IMR-90 (cell line): ENCODE measurements around the gene EPHA5. TPM values are rescaled to one million over a fixed set of nuclear protein-coding genes. Genes with fewer than 3 reads are reported as not detected.

Experiments
- ATAC-seq: fragments of 200-7000 bp; cut with Tn5 transposase; 2 replicates; pipeline ENCODE4 v1.9.1; 2020; ENCODE audit warnings: low read depth, mild to moderate bottlenecking, moderate library complexity
- BruUV-seq: library from RNA; stranded (reverse); fragments of 400-500 nt; replicated peaks from 2 replicates; lab custom pipeline; 2021; lab: Mats Ljungman, UMichigan
- CTCF ChIA-PET: fragments of 300-600 bp; formaldehyde crosslinking; extraction: SDS; loops from one replicate; lab custom pipeline; 2021; ENCODE audit warnings: antibody characterized with exemption; lab: Yijun Ruan, JAX
- POLR2A ChIA-PET: fragments of 300-600 bp; sonication (Branson Sonifier 250); formaldehyde crosslinking; loops from one replicate; lab custom pipeline; 2022; ENCODE audit warnings: antibody characterized with exemption; ENCODE audit not compliant: unreplicated experiment; lab: Charles Lee
- DNase-seq: peaks from one replicate; pipeline ENCODE4 v3.0.0; 2013
- H2AFZ ChIP-seq: replicated peaks from 2 replicates; pipeline ENCODE3; 2013; ENCODE audit warnings: low read length, mild to moderate bottlenecking; ENCODE audit not compliant: poor library complexity
- H2AK5ac ChIP-seq: 2 replicates; pipeline ENCODE4 v1.6.1; 2013; ENCODE audit warnings: low read depth, low read length, inconsistent platforms
- H2AK9ac ChIP-seq: replicated peaks from 2 replicates; pipeline ENCODE3; 2013; ENCODE audit warnings: mild to moderate bottlenecking, low read depth, low read length, moderate library complexity; ENCODE audit not compliant: poor library complexity
- H2BK120ac ChIP-seq: 2 replicates; pipeline ENCODE4 v1.6.1; 2013; ENCODE audit warnings: low read depth, low read length, inconsistent platforms
- H2BK15ac ChIP-seq: 3 replicates; pipeline ENCODE4 v1.6.1; 2013; ENCODE audit warnings: low read depth, low read length, inconsistent platforms
- H2BK20ac ChIP-seq: 2 replicates; pipeline ENCODE4 v1.6.1; 2013; ENCODE audit warnings: low read depth, mild to moderate bottlenecking, inconsistent platforms, low read length, moderate library complexity
- H2BK5ac ChIP-seq: 2 replicates; pipeline ENCODE4 v1.6.1; 2013; ENCODE audit warnings: mild to moderate bottlenecking, low read depth, low read length, inconsistent platforms; ENCODE audit not compliant: poor library complexity, severe bottlenecking
- H3K14ac ChIP-seq: replicated peaks from 2 replicates; pipeline ENCODE4 v1.6.1; 2013; ENCODE audit warnings: low read depth, low read length, inconsistent platforms
- H3K18ac ChIP-seq: 2 replicates; pipeline ENCODE4 v1.6.1; 2013; ENCODE audit warnings: low read depth, low read length, control low read depth
- H3K23ac ChIP-seq: 2 replicates; pipeline ENCODE4 v1.6.1; 2013; ENCODE audit warnings: low read depth, low read length, inconsistent platforms
- H3K27ac ChIP-seq: 2 replicates; pipeline ENCODE4 v1.5.1; 2013; ENCODE audit warnings: mild to moderate bottlenecking, control low read depth, low read length; ENCODE audit not compliant: insufficient read depth
- H3K27me3 ChIP-seq: 2 replicates; pipeline ENCODE4 v1.6.1; 2013; ENCODE audit warnings: low read length; ENCODE audit not compliant: control insufficient read depth, insufficient read depth
- H3K36me3 ChIP-seq: 2 replicates; pipeline ENCODE4 v1.6.1; 2013; ENCODE audit warnings: low read length, mixed read lengths; ENCODE audit not compliant: control insufficient read depth, insufficient read depth
- H3K4ac ChIP-seq: 2 replicates; pipeline ENCODE4 v1.6.1; 2013; ENCODE audit warnings: low read depth, low read length, inconsistent platforms
- H3K4me1 ChIP-seq: 2 replicates; pipeline ENCODE4 v1.6.1; 2013; ENCODE audit warnings: low read length, mixed read lengths; ENCODE audit not compliant: control insufficient read depth, insufficient read depth
- H3K4me2 ChIP-seq: 2 replicates; pipeline ENCODE4 v1.6.1; 2013; ENCODE audit warnings: low read depth, mild to moderate bottlenecking, control low read depth, low read length, moderate library complexity
- H3K4me3 ChIP-seq: 2 replicates; pipeline ENCODE4 v1.5.1; 2013; ENCODE audit warnings: low read depth, mild to moderate bottlenecking, control low read depth, low read length, moderate library complexity; ENCODE audit not compliant: insufficient read depth
- H3K56ac ChIP-seq: 2 replicates; pipeline ENCODE4 v1.6.1; 2013; ENCODE audit warnings: low read length, inconsistent platforms; ENCODE audit not compliant: insufficient read depth; ENCODE audit errors: extremely low read depth
- H3K79me1 ChIP-seq, 2 experiments: 2 replicates each; pipeline ENCODE4 v1.6.1; 2013; ENCODE audit warnings: low read length in 2 of 2, inconsistent platforms in 1 of 2, low read depth in 1 of 2
- H3K9ac ChIP-seq: 2 replicates; pipeline ENCODE4 v1.6.1; 2013; ENCODE audit warnings: low read depth, low read length, control low read depth
- H3K9me1 ChIP-seq: 2 replicates; pipeline ENCODE4 v1.6.1; 2013; ENCODE audit warnings: low read length, inconsistent platforms; ENCODE audit not compliant: insufficient read depth
- H3K9me3 ChIP-seq: 2 replicates; pipeline ENCODE4 v1.6.1; 2013; ENCODE audit warnings: low read length; ENCODE audit not compliant: control insufficient read depth, insufficient read depth
- H4K20me1 ChIP-seq: 2 replicates; pipeline ENCODE4 v1.6.1; 2013; ENCODE audit warnings: low read length, inconsistent platforms; ENCODE audit not compliant: insufficient read depth
- H4K5ac ChIP-seq: 2 replicates; pipeline ENCODE4 v1.6.1; 2013; ENCODE audit warnings: mild to moderate bottlenecking, low read depth, low read length, control low read depth
- H4K8ac ChIP-seq, 2 experiments: 2 replicates each; pipeline ENCODE4 v1.6.1; 2013; ENCODE audit warnings: low read depth in 2 of 2, low read length in 2 of 2, control low read depth in 1 of 2, inconsistent platforms in 1 of 2
- H4K91ac ChIP-seq: 2 replicates; pipeline ENCODE4 v1.6.1; 2013; ENCODE audit warnings: low read depth, low read length, inconsistent platforms; ENCODE audit not compliant: insufficient read depth
- CEBPB ChIP-seq: IDR thresholded peaks from 2 replicates; pipeline ENCODE4 v1.6.1; 2012; ENCODE audit warnings: low read depth, low read length, improper control_type of control experiment
- CHD1 ChIP-seq: IDR thresholded peaks from 2 replicates; pipeline ENCODE4 v1.6.1; 2012; ENCODE audit warnings: low read depth, low read length, improper control_type of control experiment
- CTCF ChIP-seq: conservative IDR thresholded peaks from 2 replicates; pipeline ENCODE4 v1.5.1; 2012; ENCODE audit warnings: mild to moderate bottlenecking, low read depth, low read length, improper control_type of control experiment
- MAFK ChIP-seq: IDR thresholded peaks from 2 replicates; pipeline ENCODE4 v1.6.1; 2012; ENCODE audit warnings: low read depth, low read length, improper control_type of control experiment
- MAZ ChIP-seq: IDR thresholded peaks from 2 replicates; pipeline ENCODE4 v1.6.1; 2012; ENCODE audit warnings: low read depth, mild to moderate bottlenecking, low read length, improper control_type of control experiment, moderate library complexity, borderline replicate concordance
- MXI1 ChIP-seq: IDR thresholded peaks from 2 replicates; pipeline ENCODE4 v1.6.1; 2012; ENCODE audit warnings: low read depth, mild to moderate bottlenecking, low read length, moderate library complexity, borderline replicate concordance
- RAD21 ChIP-seq: IDR thresholded peaks from 2 replicates; pipeline ENCODE4 v1.6.1; 2012; ENCODE audit warnings: low read length, improper control_type of control experiment
- RFX5 ChIP-seq: IDR thresholded peaks from 2 replicates; pipeline ENCODE4 v1.8.0; 2012; ENCODE audit warnings: low read depth, mild to moderate bottlenecking, low read length, moderate library complexity
- SMC3 ChIP-seq: fragments of 150-350 bp; IDR thresholded peaks from 2 replicates; pipeline ENCODE4 v1.6.1; 2016; ENCODE audit warnings: low read depth, mild to moderate bottlenecking, antibody characterized with exemption, low read length, moderate library complexity
- USF2 ChIP-seq: fragments of 150-350 bp; IDR thresholded peaks from 2 replicates; pipeline ENCODE4 v1.6.1; 2017; ENCODE audit warnings: mild to moderate bottlenecking, antibody characterized with exemption, low read length, low read depth
- WGBS, 2 experiments: methylation state at CpG; one replicate each; pipeline versions ENCODE4 v1.1.5 to v1.1.7; 2013; ENCODE audit warnings: missing lambda C conversion rate in 2 of 2; ENCODE audit not compliant: insufficient read length in 1 of 2; ENCODE audit errors: extremely low coverage in 2 of 2; 5-methylcytosine and 5-hydroxymethylcytosine counted together
- dilution Hi-C: fragments of 300-500 bp; cut with HindIII; formaldehyde crosslinking; loops from one replicate; pipeline ENCODE4 v1.14.3; 2018; ENCODE audit warnings: low sequenced_read_pairs; ENCODE audit not compliant: unreplicated experiment
- in situ Hi-C: fragments of 300-500 bp; cut with MboI; formaldehyde crosslinking; loops from 3 replicates; pipeline ENCODE4 v1.14.3; 2019; ENCODE audit warnings: low sequenced_read_pairs, inconsistent platforms, mixed read lengths
- intact Hi-C: fragments of 100-400 bp; cut with micrococcal nuclease; formaldehyde crosslinking; loops from 2 replicates; pipeline ENCODE4 v1.10.0; 2022
- polyA plus RNA-seq, 3 experiments: library from polyadenylated mRNA; depleted of rRNA; stranded (reverse); fragments of >200 nt; gene quantifications; 2 replicates each; pipeline ENCODE4 v1.2.3, GENCODE V29; 2012; ENCODE audit warnings: low replicate concordance in 1 of 3
- total RNA-seq: library from RNA; depleted of rRNA; stranded (reverse); fragments of >200 nt; gene quantifications from 2 replicates; pipeline ENCODE4 v1.2.3, GENCODE V29; 2012
- TF ChIP-seq, protein P1 (sequence below): fragments of 150-350 bp; IDR thresholded peaks from 2 replicates; pipeline ENCODE4 v1.6.1; 2016; ENCODE audit warnings: low read depth, mild to moderate bottlenecking, low read length, moderate library complexity, borderline replicate concordance

The EPHA5 gene
- total and polyA plus RNA-seq, 2 of the 4 experiments (the other 2 are of a cell fraction), result 0.07 to 0.18 TPM

- no peak for TF ChIP-seq MAZ
- TF ChIP-seq, protein P1, sequence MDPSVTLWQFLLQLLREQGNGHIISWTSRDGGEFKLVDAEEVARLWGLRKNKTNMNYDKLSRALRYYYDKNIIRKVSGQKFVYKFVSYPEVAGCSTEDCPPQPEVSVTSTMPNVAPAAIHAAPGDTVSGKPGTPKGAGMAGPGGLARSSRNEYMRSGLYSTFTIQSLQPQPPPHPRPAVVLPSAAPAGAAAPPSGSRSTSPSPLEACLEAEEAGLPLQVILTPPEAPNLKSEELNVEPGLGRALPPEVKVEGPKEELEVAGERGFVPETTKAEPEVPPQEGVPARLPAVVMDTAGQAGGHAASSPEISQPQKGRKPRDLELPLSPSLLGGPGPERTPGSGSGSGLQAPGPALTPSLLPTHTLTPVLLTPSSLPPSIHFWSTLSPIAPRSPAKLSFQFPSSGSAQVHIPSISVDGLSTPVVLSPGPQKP, result no peak
- no peak for TF ChIP-seq RAD21
- TF ChIP-seq SMC3, result no peak
- TF ChIP-seq RFX5, result no peak
- TF ChIP-seq MXI1, result no peak
- no peak for TF ChIP-seq CTCF
- no peak for TF ChIP-seq CHD1
- TF ChIP-seq CEBPB, result no peak
- no peak for TF ChIP-seq USF2
- TF ChIP-seq MAFK, result no peak
- Histone ChIP-seq H2BK20ac (no peak overlapping the region), H4K8ac (no peak overlapping the region), H3K18ac (no peak overlapping the region), H3K79me1 (no peaks in the 10 kb centered on the region), H3K9me3 (0 out of 2 replicates have a peak, but pooled peaks cover 1% of the 10 kb centered on the region), H3K4ac (no peak overlapping the region), H2BK5ac (no peak overlapping the region), H2AK5ac (no peak overlapping the region), H3K4me1 (no peaks in the 10 kb centered on the region), H3K4me3 (no peak overlapping the region), H3K23ac (no peak overlapping the region), H3K4me2 (no peak overlapping the region), H4K20me1 (no peaks in the 10 kb centered on the region), H3K9me1 (no peaks in the 10 kb centered on the region), H3K14ac (no peak overlapping the region), H4K5ac (no peak overlapping the region), H2BK15ac (no peak overlapping the region), H2BK120ac (no peak overlapping the region), H4K91ac (no peak overlapping the region), H2AFZ (no peak overlapping the region), H3K9ac (no peak overlapping the region), H2AK9ac (no peak overlapping the region), H3K36me3 (no peaks in the 10 kb centered on the region), H3K56ac (no peak overlapping the region), H3K27me3 (peaks cover 24% of the 10 kb centered on the region), H3K27ac (no peak overlapping the region)
- dilution Hi-C loops (no loop called here), in situ Hi-C loops (no loop called here), intact Hi-C loops (no loop called here)
- no peak for DNase-seq
- no CpG with 5 or more reads among the region's 3 CpGs for WGBS, 2 experiments
- BruUV-seq, result no TSS peak
- no peak for ATAC-seq
- ChIA-PET POLR2A (no interaction called here), CTCF (no interaction called here)
Observed at GRCh38 chr4:65665771-65666523, 4.3 kb downstream of the EPHA5 start.
